Measurements from ENCODE around the gene GON4L.
"Not testable (repeated sequence)": the region's sequence is repeated elsewhere in the genome, so short reads cannot be mapped to it uniquely, and the experiment has no call there.

GON4L gene

GRCh38 chr1:155827450-155827849 is 29.6 kb downstream of the GON4L start:
- no peak for DNase-seq

GRCh38 chr1:155816351-155816750 is 40.7 kb downstream of the GON4L start:
- no peak for DNase-seq

GRCh38 chr1:155813672-155814071 is 43.3 kb downstream of the GON4L start:
- DNase-seq: no peak

GRCh38 chr1:155812878-155813277 is 44.1 kb downstream of the GON4L start:
- no peak for DNase-seq

GRCh38 chr1:155809088-155809487 is 47.9 kb downstream of the GON4L start:
- DNase-seq: no peak

- no peak for DNase-seq
These were observed 55.9 kb downstream of the GON4L start for GRCh38 chr1:155801149-155801548.

- DNase-seq: not testable (repeated sequence)
These were observed 61.4 kb downstream of the GON4L start for GRCh38 chr1:155795618-155796017.

GRCh38 chr1:155794605-155795245 is 62.3 kb downstream of the GON4L start:
- DNase-seq: no peak

GRCh38 chr1:155793213-155793612 is 63.8 kb downstream of the GON4L start:
- DNase-seq: no peak

- DNase-seq: no peak
These were observed 79.4 kb downstream of the GON4L start for GRCh38 chr1:155777582-155777981.

GRCh38 chr1:155776414-155776813 is 80.6 kb downstream of the GON4L start:
- no peak for DNase-seq

GRCh38 chr1:155773221-155773620 is 83.8 kb downstream of the GON4L start:
- DNase-seq: no peak

GRCh38 chr1:155769257-155769656 is 87.8 kb downstream of the GON4L start:
- DNase-seq: no peak

- not testable (repeated sequence) for DNase-seq
These were observed 89.5 kb downstream of the GON4L start for GRCh38 chr1:155767399-155767989.

- not testable (repeated sequence) for DNase-seq
These were observed 93.0 kb downstream of the GON4L start for GRCh38 chr1:155763989-155764388.

- not testable (repeated sequence) for DNase-seq
These were observed 93.8 kb downstream of the GON4L start for GRCh38 chr1:155763090-155763815.

- no peak for DNase-seq
These were observed 95.1 kb downstream of the GON4L start for GRCh38 chr1:155761736-155762405.

GRCh38 chr1:155760751-155761475 is 96.1 kb downstream of the GON4L start:
- DNase-seq: no peak

- DNase-seq: no peak
These were observed 96.9 kb downstream of the GON4L start for GRCh38 chr1:155759966-155760630.

GRCh38 chr1:155759017-155759416 is 98.0 kb downstream of the GON4L start:
- not testable (repeated sequence) for DNase-seq

GRCh38 chr1:155748141-155748540 is 108.9 kb downstream of the GON4L start:
- not testable (repeated sequence) for DNase-seq

- DNase-seq: not testable (repeated sequence)
These were observed 109.4 kb downstream of the GON4L start for GRCh38 chr1:155747586-155747985.

All from DMS 273 treated with DMSO at 0.1 percent for 48 hours (cell line).